GM12878 (cell line): Measurements from ENCODE around the gene ZNF367.

Experiments used
- POLR2A ChIP-seq: IDR thresholded peaks from 2 replicates; pipeline ENCODE4 v1.6.1; 2011; ENCODE audit warnings: low read depth, mild to moderate bottlenecking, low read length
- RB1 ChIP-seq: fragments of 450-650 bp; formaldehyde crosslinking; IDR thresholded peaks from 2 replicates; pipeline ENCODE4 v1.6.1; 2017; ENCODE audit warnings: mild to moderate bottlenecking, borderline replicate concordance
- SIN3A ChIP-seq: IDR thresholded peaks from 2 replicates; pipeline ENCODE4 v1.6.1; 2012; ENCODE audit warnings: low read depth, low read length, improper control_type of control experiment
- ZNF274 ChIP-seq: IDR thresholded peaks from one replicate; pipeline ENCODE4 v1.8.0; 2011; ENCODE audit not compliant: insufficient read length, insufficient read depth
- TF ChIP-seq, protein P1 (sequence below): IDR thresholded peaks from 2 replicates; pipeline ENCODE4 v1.6.1; 2011; ENCODE audit warnings: low read depth, low read length, improper control_type of control experiment, borderline replicate concordance
- TF ChIP-seq, protein P2 (sequence below): IDR thresholded peaks from 2 replicates; pipeline ENCODE4 v1.6.1; 2012; ENCODE audit warnings: mild to moderate bottlenecking, low read depth, low read length
- TF ChIP-seq, protein P3 (sequence below), 3 experiments: IDR thresholded peaks in 2 of 3; conservative IDR thresholded peaks in 1 of 3; 2 replicates each; pipeline ENCODE4 v1.5.1; 2011; ENCODE audit warnings: low read depth in 3 of 3, low read length in 3 of 3, mild to moderate bottlenecking in 3 of 3, control low read depth in 2 of 3, moderate library complexity in 2 of 3, inconsistent platforms in 1 of 3, mixed read lengths in 1 of 3; ENCODE audit not compliant: control insufficient read depth in 2 of 3, insufficient read depth in 1 of 3; ENCODE audit errors: extremely low read depth in 1 of 3
- TF ChIP-seq, protein P4 (sequence below): IDR thresholded peaks from 2 replicates; pipeline ENCODE4 v1.6.1; 2011; ENCODE audit warnings: borderline replicate concordance, low read depth, mild to moderate bottlenecking, moderate library complexity, mixed read lengths, low read length; ENCODE audit not compliant: insufficient read depth; ENCODE audit errors: extremely low read length

DNA sequence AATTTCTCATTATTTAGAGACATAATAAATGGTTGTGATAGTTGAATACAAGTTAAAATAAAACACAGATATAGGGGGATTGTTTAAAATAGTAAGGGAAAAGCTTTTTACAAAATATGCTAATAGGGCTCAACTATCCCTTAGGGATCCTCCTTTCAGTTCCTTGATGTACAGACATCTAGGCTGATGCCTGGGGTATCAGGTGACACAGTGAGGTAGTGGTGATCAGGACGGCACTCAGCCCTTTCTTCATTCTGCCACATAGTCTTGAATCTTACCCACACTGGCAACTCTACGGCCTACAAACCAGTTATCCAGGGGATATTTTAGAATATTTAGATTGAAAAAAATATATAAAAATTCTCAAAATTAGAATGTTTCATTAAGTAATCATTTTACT lies 22.2 kb downstream of the ZNF367 start:
- TF ChIP-seq, protein P1, sequence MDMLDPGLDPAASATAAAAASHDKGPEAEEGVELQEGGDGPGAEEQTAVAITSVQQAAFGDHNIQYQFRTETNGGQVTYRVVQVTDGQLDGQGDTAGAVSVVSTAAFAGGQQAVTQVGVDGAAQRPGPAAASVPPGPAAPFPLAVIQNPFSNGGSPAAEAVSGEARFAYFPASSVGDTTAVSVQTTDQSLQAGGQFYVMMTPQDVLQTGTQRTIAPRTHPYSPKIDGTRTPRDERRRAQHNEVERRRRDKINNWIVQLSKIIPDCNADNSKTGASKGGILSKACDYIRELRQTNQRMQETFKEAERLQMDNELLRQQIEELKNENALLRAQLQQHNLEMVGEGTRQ = no peak
- TF ChIP-seq, protein P2, sequence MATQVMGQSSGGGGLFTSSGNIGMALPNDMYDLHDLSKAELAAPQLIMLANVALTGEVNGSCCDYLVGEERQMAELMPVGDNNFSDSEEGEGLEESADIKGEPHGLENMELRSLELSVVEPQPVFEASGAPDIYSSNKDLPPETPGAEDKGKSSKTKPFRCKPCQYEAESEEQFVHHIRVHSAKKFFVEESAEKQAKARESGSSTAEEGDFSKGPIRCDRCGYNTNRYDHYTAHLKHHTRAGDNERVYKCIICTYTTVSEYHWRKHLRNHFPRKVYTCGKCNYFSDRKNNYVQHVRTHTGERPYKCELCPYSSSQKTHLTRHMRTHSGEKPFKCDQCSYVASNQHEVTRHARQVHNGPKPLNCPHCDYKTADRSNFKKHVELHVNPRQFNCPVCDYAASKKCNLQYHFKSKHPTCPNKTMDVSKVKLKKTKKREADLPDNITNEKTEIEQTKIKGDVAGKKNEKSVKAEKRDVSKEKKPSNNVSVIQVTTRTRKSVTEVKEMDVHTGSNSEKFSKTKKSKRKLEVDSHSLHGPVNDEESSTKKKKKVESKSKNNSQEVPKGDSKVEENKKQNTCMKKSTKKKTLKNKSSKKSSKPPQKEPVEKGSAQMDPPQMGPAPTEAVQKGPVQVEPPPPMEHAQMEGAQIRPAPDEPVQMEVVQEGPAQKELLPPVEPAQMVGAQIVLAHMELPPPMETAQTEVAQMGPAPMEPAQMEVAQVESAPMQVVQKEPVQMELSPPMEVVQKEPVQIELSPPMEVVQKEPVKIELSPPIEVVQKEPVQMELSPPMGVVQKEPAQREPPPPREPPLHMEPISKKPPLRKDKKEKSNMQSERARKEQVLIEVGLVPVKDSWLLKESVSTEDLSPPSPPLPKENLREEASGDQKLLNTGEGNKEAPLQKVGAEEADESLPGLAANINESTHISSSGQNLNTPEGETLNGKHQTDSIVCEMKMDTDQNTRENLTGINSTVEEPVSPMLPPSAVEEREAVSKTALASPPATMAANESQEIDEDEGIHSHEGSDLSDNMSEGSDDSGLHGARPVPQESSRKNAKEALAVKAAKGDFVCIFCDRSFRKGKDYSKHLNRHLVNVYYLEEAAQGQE = no peak
- no peak for TF ChIP-seq RB1
- TF ChIP-seq ZNF274 = no peak
- TF ChIP-seq, protein P3, sequence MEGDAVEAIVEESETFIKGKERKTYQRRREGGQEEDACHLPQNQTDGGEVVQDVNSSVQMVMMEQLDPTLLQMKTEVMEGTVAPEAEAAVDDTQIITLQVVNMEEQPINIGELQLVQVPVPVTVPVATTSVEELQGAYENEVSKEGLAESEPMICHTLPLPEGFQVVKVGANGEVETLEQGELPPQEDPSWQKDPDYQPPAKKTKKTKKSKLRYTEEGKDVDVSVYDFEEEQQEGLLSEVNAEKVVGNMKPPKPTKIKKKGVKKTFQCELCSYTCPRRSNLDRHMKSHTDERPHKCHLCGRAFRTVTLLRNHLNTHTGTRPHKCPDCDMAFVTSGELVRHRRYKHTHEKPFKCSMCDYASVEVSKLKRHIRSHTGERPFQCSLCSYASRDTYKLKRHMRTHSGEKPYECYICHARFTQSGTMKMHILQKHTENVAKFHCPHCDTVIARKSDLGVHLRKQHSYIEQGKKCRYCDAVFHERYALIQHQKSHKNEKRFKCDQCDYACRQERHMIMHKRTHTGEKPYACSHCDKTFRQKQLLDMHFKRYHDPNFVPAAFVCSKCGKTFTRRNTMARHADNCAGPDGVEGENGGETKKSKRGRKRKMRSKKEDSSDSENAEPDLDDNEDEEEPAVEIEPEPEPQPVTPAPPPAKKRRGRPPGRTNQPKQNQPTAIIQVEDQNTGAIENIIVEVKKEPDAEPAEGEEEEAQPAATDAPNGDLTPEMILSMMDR (IDR thresholded peaks at IDR 0.05 in 2 of 3, conservative IDR thresholded peaks at IDR 0.05 in 1 of 3; ENCODE audit: control insufficient read depth in 2 of 3, extremely low read depth in 1 of 3, insufficient read depth in 1 of 3, low read depth in 3 of 3, low read length in 3 of 3) = no peak
- TF ChIP-seq, protein P4, sequence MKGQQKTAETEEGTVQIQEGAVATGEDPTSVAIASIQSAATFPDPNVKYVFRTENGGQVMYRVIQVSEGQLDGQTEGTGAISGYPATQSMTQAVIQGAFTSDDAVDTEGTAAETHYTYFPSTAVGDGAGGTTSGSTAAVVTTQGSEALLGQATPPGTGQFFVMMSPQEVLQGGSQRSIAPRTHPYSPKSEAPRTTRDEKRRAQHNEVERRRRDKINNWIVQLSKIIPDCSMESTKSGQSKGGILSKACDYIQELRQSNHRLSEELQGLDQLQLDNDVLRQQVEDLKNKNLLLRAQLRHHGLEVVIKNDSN = no peak
- no peak for TF ChIP-seq POLR2A
- TF ChIP-seq SIN3A = no peak
